NCI-H460 (cell line): Measurements from ENCODE around the gene NPEPL1. TPM values are rescaled to one million over a fixed set of nuclear protein-coding genes. Genes with fewer than 3 reads are reported as not detected.
"Not testable (repeated sequence)": the region's sequence is repeated elsewhere in the genome, so short reads cannot be mapped to it uniquely, and the experiment has no call there.

ENCODE experiments used
- DNase-seq: peaks from one replicate; pipeline ENCODE4 v3.0.0-alpha.2; 2016; ENCODE audit warnings: low read depth; ENCODE audit errors: extremely low read depth
- polyA plus RNA-seq: library from polyadenylated mRNA; depleted of rRNA; stranded (reverse); fragments of >200 nt; gene quantifications from 2 replicates; pipeline ENCODE4 v1.2.3, GENCODE V29; 2014; cell fraction: nucleus; rRNA removed
- total RNA-seq: library from RNA; depleted of rRNA; stranded (reverse); fragments of >200 nt; shearing (Covaris generic); gene quantifications from 2 replicates; pipeline ENCODE4 v1.2.3, GENCODE V29; 2014; rRNA removed

NPEPL1 gene
- total RNA-seq: 17.7 and 20.9 TPM in 2 replicates
- 129 and 157 TPM in 2 replicates for polyA plus RNA-seq

GRCh38 chr20:58692579-58693225 is at the start of gene NPEPL1:
Gene NPEPL1, plus strand, starts transcription at chr20:58692800. Its CDS starts 101 bp downstream, at chr20:58692901.
- peak; percentile 75 for DNase-seq

GRCh38 chr20:58642896-58643295 is 49.7 kb upstream of the NPEPL1 start:
- not testable (repeated sequence) for DNase-seq

- DNase-seq: no peak
Measured at GRCh38 chr20:58645412-58645968, 47.1 kb upstream of the NPEPL1 start.

GRCh38 chr20:58646257-58646656 is 46.3 kb upstream of the NPEPL1 start:
- no peak for DNase-seq

GRCh38 chr20:58646703-58647102 is 45.9 kb upstream of the NPEPL1 start:
- DNase-seq: no peak

GRCh38 chr20:58647162-58647795 is 45.3 kb upstream of the NPEPL1 start:
- DNase-seq: no peak

GRCh38 chr20:58647796-58648501 is 44.7 kb upstream of the NPEPL1 start:
- DNase-seq: no peak

- DNase-seq: not testable (repeated sequence)
Measured at GRCh38 chr20:58648502-58648825, 44.1 kb upstream of the NPEPL1 start.

- DNase-seq: no peak
Measured at GRCh38 chr20:58649288-58650180, 43.1 kb upstream of the NPEPL1 start.

GRCh38 chr20:58650181-58650775 is 42.3 kb upstream of the NPEPL1 start:
- DNase-seq: no peak

GRCh38 chr20:58650776-58651558 is 41.6 kb upstream of the NPEPL1 start, which contains the start of gene STX16:
Gene STX16, plus strand, starts transcription at chr20:58651283. Its CDS starts 724 bp downstream, at chr20:58652007.
- DNase-seq: peak; percentile 94

GRCh38 chr20:58651559-58651945 is 41.0 kb upstream of the NPEPL1 start:
- no peak for DNase-seq

GRCh38 chr20:58651946-58652605 is 40.5 kb upstream of the NPEPL1 start:
- DNase-seq: peak; percentile 33

GRCh38 chr20:58652606-58653294 is 39.9 kb upstream of the NPEPL1 start:
- peak; percentile 4 for DNase-seq

- DNase-seq: no peak
Measured at GRCh38 chr20:58654337-58654736, 38.3 kb upstream of the NPEPL1 start.

- no peak for DNase-seq
Measured at GRCh38 chr20:58655328-58656107, 37.1 kb upstream of the NPEPL1 start.

- no peak for DNase-seq
Measured at GRCh38 chr20:58656831-58657230, 35.8 kb upstream of the NPEPL1 start.
